Suprapubic skin (tissue), 4 donors: ENCODE data around the gene LRRC38.

Experiments used
- POLR2A ChIP-seq, 2 donors: fragments of 450-650 bp; IDR thresholded peaks; one replicate each; pipeline ENCODE4 v1.6.1; 2017; ENCODE audit warnings: antibody characterized with exemption in 2 of 2, mild to moderate bottlenecking in 2 of 2, moderate library complexity in 2 of 2
- POLR2AphosphoS5 ChIP-seq, 3 donors: sonication (generic); formaldehyde crosslinking; IDR thresholded peaks; one replicate each; pipeline ENCODE4 v1.6.1; 2017; ENCODE audit warnings: antibody characterized with exemption in 3 of 3
- TF ChIP-seq, protein P1 (sequence below), 2 donors: fragments of 200-600 bp in 1 of 2; fragments of 450-650 bp in 1 of 2; sonication (generic) in 1 of 2; IDR thresholded peaks; one replicate each; pipeline ENCODE4 v1.5.1; 2016 to 2019; ENCODE audit warnings: antibody characterized with exemption in 2 of 2, mild to moderate bottlenecking in 1 of 2, moderate library complexity in 1 of 2

DNA sequence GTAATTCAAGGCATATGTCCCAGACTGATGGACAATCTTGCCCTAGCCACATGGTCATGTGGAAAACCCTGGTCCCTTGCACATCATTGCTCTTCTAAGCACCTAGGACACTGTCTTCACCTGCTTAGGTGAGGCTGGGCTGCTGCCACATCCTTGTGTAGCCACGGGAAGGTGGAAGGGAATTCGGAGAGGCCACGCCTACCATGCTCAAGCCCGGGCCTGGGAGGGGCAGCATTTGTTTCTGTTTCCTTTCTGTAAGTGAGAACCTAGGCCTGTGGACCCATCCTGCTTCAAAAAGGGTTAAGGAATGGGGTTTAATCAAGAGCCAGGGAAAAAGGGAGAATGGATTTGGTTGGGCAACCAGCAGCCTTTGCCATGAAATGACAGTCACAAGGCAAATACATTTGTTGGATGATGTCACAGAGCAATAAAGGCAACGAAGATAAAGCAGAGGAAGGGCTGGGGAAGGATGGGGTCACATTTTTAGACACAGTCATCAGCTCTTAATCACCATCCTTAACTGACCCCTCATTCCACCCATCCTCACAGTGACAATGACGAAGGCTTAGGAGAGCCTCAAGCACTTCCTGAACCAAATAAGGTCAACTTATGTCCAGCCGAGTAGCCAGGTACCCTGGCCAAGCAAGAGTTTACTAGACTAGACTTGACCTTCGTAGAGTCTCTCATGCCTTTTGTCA lies 10.1 kb upstream of the LRRC38 start:
- TF ChIP-seq, protein P1, sequence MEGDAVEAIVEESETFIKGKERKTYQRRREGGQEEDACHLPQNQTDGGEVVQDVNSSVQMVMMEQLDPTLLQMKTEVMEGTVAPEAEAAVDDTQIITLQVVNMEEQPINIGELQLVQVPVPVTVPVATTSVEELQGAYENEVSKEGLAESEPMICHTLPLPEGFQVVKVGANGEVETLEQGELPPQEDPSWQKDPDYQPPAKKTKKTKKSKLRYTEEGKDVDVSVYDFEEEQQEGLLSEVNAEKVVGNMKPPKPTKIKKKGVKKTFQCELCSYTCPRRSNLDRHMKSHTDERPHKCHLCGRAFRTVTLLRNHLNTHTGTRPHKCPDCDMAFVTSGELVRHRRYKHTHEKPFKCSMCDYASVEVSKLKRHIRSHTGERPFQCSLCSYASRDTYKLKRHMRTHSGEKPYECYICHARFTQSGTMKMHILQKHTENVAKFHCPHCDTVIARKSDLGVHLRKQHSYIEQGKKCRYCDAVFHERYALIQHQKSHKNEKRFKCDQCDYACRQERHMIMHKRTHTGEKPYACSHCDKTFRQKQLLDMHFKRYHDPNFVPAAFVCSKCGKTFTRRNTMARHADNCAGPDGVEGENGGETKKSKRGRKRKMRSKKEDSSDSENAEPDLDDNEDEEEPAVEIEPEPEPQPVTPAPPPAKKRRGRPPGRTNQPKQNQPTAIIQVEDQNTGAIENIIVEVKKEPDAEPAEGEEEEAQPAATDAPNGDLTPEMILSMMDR (IDR thresholded peaks at IDR 0.05): no peak
- TF ChIP-seq POLR2A (IDR thresholded peaks at IDR 0.05): no peak
- TF ChIP-seq POLR2AphosphoS5 (IDR thresholded peaks at IDR 0.05): no peak
